Esophagus muscularis mucosa (tissue), 4 donors: ENCODE results near the gene MAFB. TPM values are rescaled to one million over a fixed set of nuclear protein-coding genes. Genes with fewer than 3 reads are reported as not detected.

ENCODE experiments used
- DNase-seq: peaks from one replicate; pipeline ENCODE4 v3.0.0-alpha.2; 2017; ENCODE audit errors: extremely low spot score
- H3K27ac ChIP-seq, 4 donors: fragments of 200-600 bp; sonication (generic); replicated peaks in 1 of 4; 1 replicate in 3 of 4; 2 replicates in 1 of 4; pipeline ENCODE4 v1.5.1; 2016 to 2019; ENCODE audit warnings: mild to moderate bottlenecking in 1 of 4
- H3K27me3 ChIP-seq, 4 donors: fragments of 200-600 bp; sonication (generic); one replicate each; pipeline versions ENCODE4 v1.5.1 to v1.6.0; 2016 to 2019
- H3K36me3 ChIP-seq, 4 donors: fragments of 200-600 bp; sonication (generic); one replicate each; pipeline ENCODE4 v1.5.1; 2016 to 2019
- H3K4me1 ChIP-seq, 4 donors: fragments of 200-600 bp; sonication (generic); one replicate each; pipeline ENCODE4 v1.5.1; 2016 to 2019
- H3K4me3 ChIP-seq, 4 donors: fragments of 200-600 bp; sonication (generic); 1 replicate in 2 of 4; 2 replicates in 2 of 4; pipeline ENCODE4 v1.5.1; 2016 to 2019; ENCODE audit warnings: mild to moderate bottlenecking in 4 of 4, moderate library complexity in 1 of 4
- H3K9me3 ChIP-seq, 4 donors: fragments of 200-600 bp; sonication (generic); 1 replicate in 3 of 4; 2 replicates in 1 of 4; pipeline ENCODE4 v1.5.1; 2016 to 2019
- EP300 ChIP-seq: sonication (generic); formaldehyde crosslinking; IDR thresholded peaks from one replicate; pipeline ENCODE4 v1.6.1; 2017; ENCODE audit warnings: antibody characterized with exemption
- POLR2A ChIP-seq: fragments of 450-650 bp; IDR thresholded peaks from one replicate; pipeline ENCODE4 v1.6.1; 2017; ENCODE audit warnings: antibody characterized with exemption, moderate library complexity, mild to moderate bottlenecking, low read depth
- POLR2AphosphoS5 ChIP-seq, 2 donors: sonication (generic); formaldehyde crosslinking; IDR thresholded peaks; one replicate each; pipeline ENCODE4 v1.6.1; 2017; ENCODE audit warnings: antibody characterized with exemption in 2 of 2
- WGBS: methylation state at CpG from one replicate; pipeline ENCODE4 v1.1.5; 2018; 5-methylcytosine and 5-hydroxymethylcytosine counted together
- intact Hi-C: fragments of 100-400 bp; cut with DNase I; formaldehyde crosslinking; loops from one replicate; pipeline ENCODE4 v1.15.1; 2023
- total RNA-seq, 4 donors: library from RNA; depleted of rRNA; stranded (reverse); fragments of >200 nt; gene quantifications; one replicate each; pipeline versions ENCODE4 v1.1.0 to v1.2.1, GENCODE V29; 2016
- TF ChIP-seq, protein P1 (sequence below), 3 experiments: fragments of 200-600 bp in 2 of 3; fragments of 450-650 bp in 1 of 3; sonication (generic) in 2 of 3; IDR thresholded peaks; one replicate each; pipeline ENCODE4 v1.5.1; 2017 to 2019; ENCODE audit warnings: antibody characterized with exemption in 3 of 3, mild to moderate bottlenecking in 2 of 3, moderate library complexity in 1 of 3

MAFB gene
- total RNA-seq, 4 donors from 2014 or later: 34.6 to 77.5 (median 37.3) TPM

DNA sequence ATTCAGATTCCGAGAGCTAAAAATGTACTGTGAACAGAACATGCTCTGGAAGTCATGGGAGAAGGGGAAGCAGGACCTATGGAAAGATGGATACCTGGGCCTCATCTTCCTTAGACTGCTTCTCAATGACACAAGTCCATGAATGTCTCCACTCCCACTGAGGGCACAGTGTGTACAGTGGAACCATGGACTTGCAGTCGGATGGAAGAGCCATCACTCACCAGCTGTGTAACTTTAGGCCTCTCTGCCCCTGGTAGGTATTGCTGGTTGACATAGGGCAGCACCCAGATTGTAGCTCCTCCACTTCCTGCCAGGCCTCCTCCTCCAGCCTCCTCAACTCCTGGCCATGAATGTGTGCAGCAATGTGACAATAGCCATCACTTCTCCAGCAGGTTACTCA lies 52.5 kb downstream of the MAFB start:
- Histone ChIP-seq H3K4me3 (no peak overlapping the region), H3K4me1 (peaks cover 0 to 14% (median 6%) of the 10 kb centered on the region in 4 donors), H3K27ac (no peak overlapping the region), H3K27me3 (no peaks in the 10 kb centered on the region), H3K9me3 (no peaks in the 10 kb centered on the region), H3K36me3 (no peaks in the 10 kb centered on the region)
- 91% methylated on average over 2 of the region's 2 CpGs for WGBS
- no peak for TF ChIP-seq POLR2AphosphoS5 (IDR thresholded peaks at IDR 0.05)
- TF ChIP-seq POLR2A: no peak
- TF ChIP-seq, protein P1, sequence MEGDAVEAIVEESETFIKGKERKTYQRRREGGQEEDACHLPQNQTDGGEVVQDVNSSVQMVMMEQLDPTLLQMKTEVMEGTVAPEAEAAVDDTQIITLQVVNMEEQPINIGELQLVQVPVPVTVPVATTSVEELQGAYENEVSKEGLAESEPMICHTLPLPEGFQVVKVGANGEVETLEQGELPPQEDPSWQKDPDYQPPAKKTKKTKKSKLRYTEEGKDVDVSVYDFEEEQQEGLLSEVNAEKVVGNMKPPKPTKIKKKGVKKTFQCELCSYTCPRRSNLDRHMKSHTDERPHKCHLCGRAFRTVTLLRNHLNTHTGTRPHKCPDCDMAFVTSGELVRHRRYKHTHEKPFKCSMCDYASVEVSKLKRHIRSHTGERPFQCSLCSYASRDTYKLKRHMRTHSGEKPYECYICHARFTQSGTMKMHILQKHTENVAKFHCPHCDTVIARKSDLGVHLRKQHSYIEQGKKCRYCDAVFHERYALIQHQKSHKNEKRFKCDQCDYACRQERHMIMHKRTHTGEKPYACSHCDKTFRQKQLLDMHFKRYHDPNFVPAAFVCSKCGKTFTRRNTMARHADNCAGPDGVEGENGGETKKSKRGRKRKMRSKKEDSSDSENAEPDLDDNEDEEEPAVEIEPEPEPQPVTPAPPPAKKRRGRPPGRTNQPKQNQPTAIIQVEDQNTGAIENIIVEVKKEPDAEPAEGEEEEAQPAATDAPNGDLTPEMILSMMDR (IDR thresholded peaks at IDR 0.05): no peak
- TF ChIP-seq EP300: no peak
- peak; percentile 77 for DNase-seq
- intact Hi-C loops: no loop called here

DNA sequence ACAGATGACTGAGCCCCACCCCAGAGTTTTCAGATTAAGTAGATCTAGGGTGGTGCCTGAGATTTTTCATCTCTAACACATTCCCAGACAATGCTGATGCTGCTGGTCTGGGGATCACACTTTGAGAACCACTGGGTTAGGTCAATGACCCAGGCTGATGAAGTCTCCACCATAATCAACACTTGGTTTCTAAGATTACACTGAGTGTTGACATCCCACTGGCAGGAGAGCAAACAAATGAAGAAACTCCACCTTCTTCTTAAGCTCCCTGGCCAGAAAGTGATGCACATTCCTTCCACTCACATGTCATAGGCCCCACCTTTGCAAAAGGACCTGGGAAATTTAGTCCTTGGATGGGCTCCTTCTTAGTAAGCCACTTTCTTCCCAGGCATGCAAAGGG lies 53.1 kb downstream of the MAFB start:
- no peaks in the 10 kb centered on the region for H3K27me3 ChIP-seq
- no peaks in the 10 kb centered on the region for H3K36me3 ChIP-seq
- no peaks in the 10 kb centered on the region for H3K9me3 ChIP-seq
- no peak overlapping the region for H3K4me3 ChIP-seq
- H3K27ac ChIP-seq: no peak overlapping the region
- H3K4me1 ChIP-seq: peaks cover 0 to 14% (median 6%) of the 10 kb centered on the region in 4 donors
- intact Hi-C loops: no loop called here
- TF ChIP-seq, protein P1 (IDR thresholded peaks at IDR 0.05): no peak
- no peak for TF ChIP-seq POLR2A
- TF ChIP-seq EP300: no peak
- no peak for TF ChIP-seq POLR2AphosphoS5 (IDR thresholded peaks at IDR 0.05)
- no peak for DNase-seq
